Erythroblast (primary cell): ENCODE results near the gene SCNN1G.
"Not testable (repeated sequence)": the region's sequence is repeated elsewhere in the genome, so short reads cannot be mapped to it uniquely, and the experiment has no call there.

Source experiments
- DNase-seq, 2 experiments: peaks; one replicate each; lab custom pipeline; 2025; lab: John Stamatoyannopoulos, UW
- GATA1 ChIP-seq: IDR thresholded peaks from 2 replicates; pipeline ENCODE4 v1.6.1; 2011; ENCODE audit warnings: low read depth, mild to moderate bottlenecking, control low read depth, low read length, moderate library complexity
- POLR2A ChIP-seq: IDR thresholded peaks from 2 replicates; pipeline ENCODE4 v1.6.1; 2011; ENCODE audit warnings: mild to moderate bottlenecking, low read length

SCNN1G gene, protein sequence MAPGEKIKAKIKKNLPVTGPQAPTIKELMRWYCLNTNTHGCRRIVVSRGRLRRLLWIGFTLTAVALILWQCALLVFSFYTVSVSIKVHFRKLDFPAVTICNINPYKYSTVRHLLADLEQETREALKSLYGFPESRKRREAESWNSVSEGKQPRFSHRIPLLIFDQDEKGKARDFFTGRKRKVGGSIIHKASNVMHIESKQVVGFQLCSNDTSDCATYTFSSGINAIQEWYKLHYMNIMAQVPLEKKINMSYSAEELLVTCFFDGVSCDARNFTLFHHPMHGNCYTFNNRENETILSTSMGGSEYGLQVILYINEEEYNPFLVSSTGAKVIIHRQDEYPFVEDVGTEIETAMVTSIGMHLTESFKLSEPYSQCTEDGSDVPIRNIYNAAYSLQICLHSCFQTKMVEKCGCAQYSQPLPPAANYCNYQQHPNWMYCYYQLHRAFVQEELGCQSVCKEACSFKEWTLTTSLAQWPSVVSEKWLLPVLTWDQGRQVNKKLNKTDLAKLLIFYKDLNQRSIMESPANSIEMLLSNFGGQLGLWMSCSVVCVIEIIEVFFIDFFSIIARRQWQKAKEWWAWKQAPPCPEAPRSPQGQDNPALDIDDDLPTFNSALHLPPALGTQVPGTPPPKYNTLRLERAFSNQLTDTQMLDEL

GRCh38 chr16:23182679-23183542 is at the start of gene SCNN1G:
SCNN1G (plus strand) TSS chr16:23182745; CDS start chr16:23186272, 3,527 bp downstream.
- no peak for DNase-seq
- TF ChIP-seq POLR2A (no peak), GATA1 (no peak)

DNA sequence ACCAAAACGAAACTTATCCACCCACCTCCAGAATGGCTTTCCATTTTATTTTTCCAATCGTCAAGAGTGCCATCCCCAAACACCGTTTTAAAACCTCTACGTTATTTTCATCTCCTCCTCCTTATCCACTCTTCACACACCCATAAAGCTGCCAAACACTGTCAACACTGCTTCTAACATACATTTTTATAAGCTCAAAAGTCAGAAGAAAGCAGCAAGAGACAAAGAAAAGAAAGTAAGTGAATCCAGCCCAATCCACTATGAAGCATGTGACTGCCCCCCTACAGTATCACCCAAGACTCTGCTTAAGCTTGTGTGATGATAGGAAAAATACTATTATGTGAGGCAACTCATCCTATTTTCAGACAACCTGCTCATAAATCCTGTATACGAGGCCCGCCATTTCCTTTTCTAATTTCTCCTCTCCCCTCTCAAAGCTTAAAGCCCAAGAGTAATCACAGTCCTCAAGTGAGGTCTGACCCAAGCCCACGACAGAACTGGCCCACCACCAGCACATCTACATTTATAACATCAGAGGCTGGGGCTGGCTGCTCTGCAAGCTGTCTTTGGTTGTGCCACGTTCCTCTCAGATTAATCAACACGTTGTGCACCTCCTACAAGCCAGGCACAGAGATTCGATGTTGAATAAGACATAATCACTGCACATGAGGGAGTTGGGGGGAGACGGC is 49.6 kb upstream of the SCNN1G start:
- DNase-seq: no peak
- TF ChIP-seq POLR2A: no peak
- TF ChIP-seq GATA1: no peak

DNA sequence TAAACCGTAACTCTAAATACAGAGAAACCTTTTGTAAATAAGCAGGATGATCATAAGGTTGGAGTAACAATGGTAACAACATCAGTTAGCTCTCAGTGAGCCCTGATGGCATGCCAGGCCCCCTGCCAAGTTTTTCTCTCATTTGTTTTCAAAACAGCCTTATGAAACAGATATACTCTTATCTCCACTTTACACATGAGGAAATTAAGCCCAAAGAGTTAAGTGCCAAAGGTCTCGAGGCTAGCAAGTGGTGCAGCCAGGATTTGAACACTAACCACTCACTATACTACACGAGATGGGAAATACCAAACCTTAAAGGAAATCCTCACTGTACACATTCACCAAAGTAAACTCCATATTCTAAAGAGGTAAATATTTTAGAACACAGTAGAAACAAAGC is 48.3 kb upstream of the SCNN1G start:
- DNase-seq: peak; percentile 88 to 92
- TF ChIP-seq GATA1 (no peak), POLR2A (no peak)

DNA sequence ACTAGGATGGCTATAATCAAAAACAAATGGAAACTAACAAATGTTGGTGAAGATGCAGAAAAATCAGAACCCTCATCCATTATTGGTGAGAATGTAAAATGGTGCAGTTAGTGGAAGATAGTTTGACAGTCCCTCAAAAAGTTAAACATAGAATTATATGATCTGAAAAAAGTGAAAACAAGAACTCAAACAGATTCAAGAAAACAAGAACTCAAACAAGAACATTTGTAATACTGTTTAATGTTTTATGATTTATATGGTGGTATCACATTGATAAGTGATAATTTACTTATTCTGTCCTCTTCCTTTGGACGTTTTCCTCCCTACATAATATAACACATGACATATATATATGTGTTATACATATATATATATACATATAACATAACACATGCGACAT is 45.3 kb upstream of the SCNN1G start:
- no peak for DNase-seq
- TF ChIP-seq POLR2A: no peak
- no peak for TF ChIP-seq GATA1

GRCh38 chr16:23137818-23138217 is 44.7 kb upstream of the SCNN1G start:
- TF ChIP-seq GATA1: no peak
- TF ChIP-seq POLR2A: no peak

GRCh38 chr16:23140107-23140506 is 42.4 kb upstream of the SCNN1G start:
- TF ChIP-seq POLR2A: no peak
- TF ChIP-seq GATA1: no peak

More at GRCh38 chr16:23137818-23138217, 44.7 kb upstream of the SCNN1G start:
- no peak for DNase-seq

GRCh38 chr16:23141033-23141432 is 41.5 kb upstream of the SCNN1G start:
- DNase-seq: no peak
- TF ChIP-seq GATA1 (no peak), POLR2A (no peak)

More at GRCh38 chr16:23140107-23140506, 42.4 kb upstream of the SCNN1G start:
- no peak for DNase-seq

DNA sequence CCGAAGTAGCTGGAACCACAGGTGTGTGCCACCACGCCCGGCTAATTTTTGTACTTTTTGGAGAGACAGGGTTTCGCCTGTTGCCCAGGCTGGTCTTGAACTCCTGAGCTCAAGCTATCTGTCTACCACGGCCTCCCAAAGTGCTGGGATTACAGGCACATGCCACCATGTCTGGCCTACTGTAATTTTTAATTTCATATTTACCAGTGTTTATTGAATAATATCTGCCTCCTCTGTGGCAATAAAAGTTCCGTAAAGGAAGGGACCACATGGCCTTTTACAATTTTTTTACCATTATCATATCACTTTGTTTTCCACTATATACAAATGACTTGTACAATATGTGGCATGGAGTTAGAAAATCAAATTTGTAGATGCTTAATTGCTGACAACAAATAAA is 41.0 kb upstream of the SCNN1G start:
- DNase-seq: no peak
- TF ChIP-seq GATA1 (no peak), POLR2A (no peak)

DNA sequence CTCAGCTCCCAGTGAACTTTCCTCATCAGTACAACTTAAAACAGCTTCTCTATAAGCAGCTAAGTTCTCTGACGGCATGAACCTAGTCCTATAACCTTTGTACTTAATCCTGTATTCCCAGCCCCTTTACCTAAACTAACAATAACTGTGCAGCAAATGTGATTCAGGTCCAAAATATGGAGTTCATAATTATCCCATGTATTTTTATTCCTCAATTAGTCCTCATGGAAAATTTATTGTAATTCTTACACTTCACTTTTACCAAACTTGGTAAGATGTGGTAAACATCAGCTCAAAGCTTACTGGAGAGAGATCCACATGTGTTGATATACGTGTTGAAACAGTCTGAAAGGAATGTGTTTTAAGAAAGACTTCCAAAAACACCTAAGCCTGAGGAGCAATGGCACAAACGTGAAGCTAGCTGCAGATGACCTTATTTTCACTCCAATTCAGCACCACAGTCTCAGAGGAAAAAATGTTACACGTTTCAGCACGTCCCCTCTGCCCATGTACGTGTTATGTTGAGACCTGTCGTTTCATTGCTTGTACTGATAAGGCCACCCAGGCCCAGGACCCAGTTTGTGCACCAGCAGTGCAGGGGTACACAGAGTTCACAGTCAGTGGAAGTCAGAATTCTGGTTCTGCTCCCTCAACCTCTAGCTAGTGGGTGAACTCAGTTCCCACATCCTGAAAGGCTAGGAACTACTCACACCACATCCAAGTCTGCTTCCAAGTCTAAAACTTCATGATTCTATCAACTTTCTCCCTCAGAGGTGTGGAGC is 40.4 kb upstream of the SCNN1G start:
- TF ChIP-seq POLR2A: no peak
- no peak for TF ChIP-seq GATA1
- DNase-seq: no peak

DNA sequence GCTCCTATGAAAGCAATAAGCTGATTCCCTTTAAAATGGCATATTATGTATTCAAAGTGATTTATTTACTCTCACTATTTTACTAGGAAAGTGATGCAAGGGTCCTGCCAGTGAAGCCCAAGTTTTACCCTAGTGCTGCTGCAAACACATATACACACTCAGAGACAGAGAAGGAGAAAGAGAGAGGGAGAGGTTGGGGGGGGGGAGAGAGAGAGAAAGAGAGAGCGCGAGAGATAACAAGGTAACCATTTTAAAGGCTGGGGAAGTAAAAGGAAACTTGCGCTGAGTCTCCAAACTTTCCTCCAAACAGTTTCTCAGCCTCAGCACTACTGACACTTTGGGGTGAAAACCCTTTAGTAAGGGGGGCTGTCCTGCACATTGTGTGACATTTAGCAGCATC is 39.2 kb upstream of the SCNN1G start:
- DNase-seq: no peak
- TF ChIP-seq GATA1 (no peak), POLR2A (no peak)

- DNase-seq: not testable (repeated sequence)
These were observed 38.2 kb upstream of the SCNN1G start for GRCh38 chr16:23144393-23144792.

DNA sequence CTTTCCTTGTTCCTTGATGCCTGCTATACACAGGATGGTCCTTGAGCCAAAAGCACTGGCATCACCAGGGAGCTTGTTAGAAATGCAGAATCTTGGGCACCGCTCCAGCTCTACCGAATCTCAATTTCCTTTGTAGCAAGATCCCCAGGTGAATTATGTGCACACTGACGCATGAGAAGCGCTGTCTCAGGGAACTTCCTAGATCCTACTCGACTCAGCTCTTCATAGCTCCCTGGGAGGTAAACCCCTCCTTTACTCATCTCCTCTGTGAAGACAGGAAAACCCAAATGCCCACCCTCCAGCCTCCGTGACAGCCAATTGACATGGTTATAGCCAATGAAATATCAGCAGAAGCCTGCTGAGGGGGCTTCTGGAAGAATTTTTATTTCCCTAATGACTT is 37.4 kb upstream of the SCNN1G start:
- DNase-seq: no peak
- no peak for TF ChIP-seq GATA1
- no peak for TF ChIP-seq POLR2A
